Activated T-helper 1 cell treated with Interleukin-2 at 50 U/mL for 16 hours (primary cell): ENCODE results near the gene PEX11B.
"Not testable (repeated sequence)": the region's sequence is repeated elsewhere in the genome, so short reads cannot be mapped to it uniquely, and the experiment has no call there.

Experiments
- DNase-seq: peaks from one replicate; pipeline ENCODE4 v3.0.0-alpha.2; 2020; ENCODE audit warnings: low read depth

The PEX11B gene

DNA sequence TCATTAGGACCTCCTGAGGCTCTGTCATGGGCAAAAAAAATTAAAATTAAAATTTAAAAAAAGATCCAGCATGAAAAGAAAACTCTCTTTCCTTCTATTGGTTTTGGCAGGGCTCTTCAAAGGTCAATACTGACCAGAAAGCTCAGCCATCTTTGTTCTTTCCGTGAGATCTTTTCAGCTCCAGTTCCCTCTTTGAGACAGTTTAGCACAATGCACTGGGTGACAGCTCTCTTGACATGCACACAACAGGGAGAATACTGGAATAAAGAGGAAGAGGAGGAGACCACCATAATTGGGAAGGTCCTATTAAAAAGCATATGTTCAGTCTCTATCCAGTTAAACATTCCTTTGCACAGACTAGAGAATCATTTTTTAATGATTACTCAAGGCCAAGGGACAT lies 33.0 kb upstream of the PEX11B start:
- no peak for DNase-seq

- no peak for DNase-seq
Observed at GRCh38 chr1:145949219-145949618, 30.7 kb upstream of the PEX11B start.

- DNase-seq: no peak
Observed at GRCh38 chr1:145947551-145947950, 29.0 kb upstream of the PEX11B start.

DNA sequence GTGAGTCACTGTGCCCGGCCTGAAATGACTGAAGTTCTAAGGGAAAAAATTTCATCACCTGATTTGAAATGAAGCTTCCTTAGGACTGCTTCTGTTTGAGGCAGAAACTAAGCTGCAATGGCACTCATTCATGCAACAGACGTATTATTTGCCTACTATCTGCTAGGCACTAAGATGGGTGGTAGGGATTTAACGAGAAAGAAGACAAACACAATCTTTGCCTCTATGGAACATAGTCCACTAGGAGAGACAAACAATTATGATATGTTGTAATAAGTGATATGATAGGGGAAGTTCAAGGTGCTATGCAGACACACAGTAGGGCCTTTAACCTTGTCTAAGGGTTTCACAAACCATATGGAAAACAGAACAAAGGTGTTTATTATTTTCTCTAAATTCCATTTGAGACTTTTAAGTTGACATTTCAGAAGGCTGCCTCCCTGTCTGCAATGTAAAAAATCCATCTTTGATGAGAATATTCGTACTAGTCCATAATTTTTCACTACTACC lies 28.0 kb upstream of the PEX11B start:
- no peak for DNase-seq

DNA sequence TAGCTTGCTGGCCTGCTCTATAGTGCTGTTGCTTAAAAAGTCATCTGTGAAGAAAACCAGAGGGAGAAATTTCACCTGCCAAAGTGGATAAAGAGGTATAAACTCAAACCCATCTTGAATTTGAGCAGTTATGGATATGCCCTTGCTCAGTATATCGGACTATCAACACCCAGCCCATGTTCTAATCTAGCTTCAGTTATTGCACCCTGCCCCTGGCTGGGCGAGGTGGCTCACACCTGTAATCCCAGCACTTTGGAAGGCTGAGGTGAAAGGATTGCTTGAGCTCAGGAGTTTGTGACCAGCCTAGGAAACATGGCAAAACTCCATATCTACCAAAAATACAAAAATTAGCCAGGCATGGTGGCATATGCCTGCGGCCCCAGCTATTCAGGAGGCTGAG lies 26.0 kb upstream of the PEX11B start:
- DNase-seq: no peak

- DNase-seq: no peak
Observed at GRCh38 chr1:145942871-145943270, 24.4 kb upstream of the PEX11B start.

- no peak for DNase-seq
Observed at GRCh38 chr1:145942405-145942804, 23.9 kb upstream of the PEX11B start.

DNA sequence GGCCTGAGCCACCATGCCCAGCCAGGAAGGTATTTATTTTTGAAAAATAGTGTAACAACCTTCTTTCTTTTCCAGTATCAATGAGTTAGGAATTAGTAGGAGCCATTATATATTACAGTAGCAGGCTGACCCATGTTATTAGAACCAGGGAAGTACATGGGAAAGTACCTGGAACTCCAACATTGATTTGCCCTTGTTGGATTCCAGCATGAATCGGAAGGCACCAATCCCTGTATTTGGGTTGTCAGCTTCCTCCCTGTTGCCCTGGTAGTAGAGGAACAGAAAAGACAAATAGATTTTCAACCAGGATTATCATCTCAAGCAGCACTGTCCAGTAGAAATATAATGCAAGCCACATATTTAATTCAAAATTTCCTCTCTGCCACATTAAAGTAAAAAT lies 18.9 kb upstream of the PEX11B start:
- DNase-seq: no peak

DNA sequence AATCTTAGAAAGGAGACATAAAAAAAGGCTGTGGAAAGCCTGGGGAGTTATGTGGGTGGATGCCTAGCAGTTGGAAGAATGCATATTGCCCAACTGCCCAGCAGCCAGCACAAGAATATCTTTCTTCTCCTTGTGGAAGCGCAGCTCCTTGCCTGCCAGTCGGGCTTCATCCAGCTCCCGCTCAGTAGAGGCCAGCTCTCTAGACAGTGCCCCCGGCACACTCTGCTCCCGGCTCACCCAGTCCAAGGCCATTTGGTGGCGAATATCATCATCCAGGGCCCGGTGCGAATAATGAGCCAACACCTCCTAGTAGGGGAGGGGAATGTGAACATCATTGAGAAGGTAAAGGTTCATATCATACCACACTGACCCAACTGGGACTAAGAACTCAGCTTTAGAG lies 17.7 kb upstream of the PEX11B start:
- DNase-seq: no peak

GRCh38 chr1:145935708-145936107 lies 17.2 kb upstream of the PEX11B start:
- no peak for DNase-seq

DNA sequence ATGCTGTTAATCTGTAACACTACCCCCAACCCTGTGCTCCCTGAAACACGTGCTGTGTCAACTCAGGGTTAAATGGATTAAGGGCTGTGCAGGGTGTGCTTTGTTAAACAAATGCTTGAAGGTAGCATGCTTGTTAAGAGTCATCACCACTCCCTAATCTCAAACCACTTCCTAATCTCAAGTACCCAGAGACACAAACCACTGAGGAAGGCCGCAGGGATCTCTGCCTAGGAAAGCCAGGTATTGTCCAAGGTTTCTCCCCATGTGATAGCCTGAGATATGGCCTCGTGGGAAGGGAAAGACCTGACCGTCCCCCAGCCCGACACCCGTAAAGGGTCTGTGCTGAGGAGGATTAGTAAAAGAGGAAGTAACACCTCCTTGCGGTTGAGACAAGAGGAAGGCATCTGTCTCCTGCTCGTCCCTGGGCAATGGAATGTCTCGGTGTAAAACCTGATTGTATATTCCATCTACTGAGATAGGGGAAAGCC lies 14.0 kb upstream of the PEX11B start:
- not testable (repeated sequence) for DNase-seq

DNA sequence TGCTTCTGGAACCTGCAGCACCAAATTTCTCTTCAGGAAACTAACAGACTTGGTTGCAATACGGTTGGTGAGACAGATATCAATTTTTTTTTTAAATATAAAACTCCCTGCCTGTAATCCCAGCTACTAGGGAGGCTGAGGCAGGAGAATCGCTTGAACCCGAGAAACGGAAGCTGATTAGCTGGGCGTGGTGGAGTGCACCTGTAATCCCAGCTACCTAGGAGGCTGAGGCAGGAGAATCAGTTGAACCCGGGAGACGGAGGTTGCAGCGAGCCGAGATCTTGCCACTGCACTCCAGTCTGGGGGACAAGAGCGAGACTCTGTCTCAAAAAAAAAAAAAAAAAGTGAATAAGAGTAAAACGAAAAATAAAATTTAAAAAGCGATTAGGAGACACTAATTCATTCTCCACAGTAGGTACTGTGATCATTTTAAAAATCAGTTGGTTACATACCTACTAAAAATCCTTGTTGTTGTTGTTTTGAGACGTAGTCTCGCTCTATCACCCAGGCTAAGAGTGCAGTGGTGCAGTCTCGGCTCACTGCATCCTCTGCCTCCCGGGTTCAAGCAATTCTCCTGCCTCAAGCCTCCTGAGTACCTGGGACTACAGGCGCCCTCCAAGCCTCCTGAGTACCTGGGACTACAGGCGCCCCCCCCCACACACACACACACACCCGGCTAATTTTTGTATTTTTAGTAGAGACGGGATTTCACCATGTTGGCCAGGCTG lies 9.6 kb upstream of the PEX11B start:
- no peak for DNase-seq

GRCh38 chr1:145927063-145927886 lies 8.8 kb upstream of the PEX11B start, which contains the start of gene RBM8A:
Gene RBM8A, minus strand, starts transcription at chr1:145927484. Its CDS starts 58 bp downstream, at chr1:145927426.
- DNase-seq: peak; percentile 86

DNA sequence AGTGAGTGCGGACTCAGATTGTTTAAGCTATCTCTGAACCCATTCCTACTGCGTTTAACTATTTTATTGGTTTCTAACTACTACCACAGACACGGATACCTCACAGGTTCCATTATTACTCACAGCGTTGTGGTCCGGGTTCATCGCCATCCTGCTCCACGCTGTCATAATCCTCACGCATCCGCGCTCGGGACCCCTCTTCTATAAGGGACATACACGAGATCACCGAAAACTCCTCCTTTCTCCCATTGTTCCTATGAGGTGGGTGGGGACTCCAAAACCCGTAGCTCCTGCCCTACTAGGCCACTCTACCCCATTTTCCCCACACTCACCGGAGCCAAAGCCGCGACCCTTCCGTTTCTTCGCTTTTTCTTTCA lies 8.2 kb upstream of the PEX11B start:
- no peak for DNase-seq

DNA sequence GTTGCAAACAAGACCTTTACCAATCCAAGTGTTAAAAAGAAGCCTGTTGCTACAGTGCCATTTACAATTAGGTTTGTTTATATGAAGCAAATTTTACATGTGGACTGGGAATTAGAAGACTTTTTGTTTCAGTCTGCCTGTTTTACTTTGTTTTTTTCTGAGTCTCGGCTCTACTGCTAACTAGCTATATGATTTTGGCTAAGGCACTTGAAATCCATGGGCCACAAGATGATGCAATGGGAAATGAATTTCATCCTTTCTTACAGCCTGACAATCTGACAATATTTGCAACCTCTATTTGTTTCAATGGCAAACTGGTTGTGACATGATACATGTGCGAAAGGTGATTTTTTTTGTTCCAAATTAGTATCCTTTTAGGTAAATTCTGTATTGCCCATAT lies 3.7 kb upstream of the PEX11B start:
- DNase-seq: no peak

GRCh38 chr1:145920297-145920696 lies 1.8 kb upstream of the PEX11B start:
- DNase-seq: not testable (repeated sequence)

DNA sequence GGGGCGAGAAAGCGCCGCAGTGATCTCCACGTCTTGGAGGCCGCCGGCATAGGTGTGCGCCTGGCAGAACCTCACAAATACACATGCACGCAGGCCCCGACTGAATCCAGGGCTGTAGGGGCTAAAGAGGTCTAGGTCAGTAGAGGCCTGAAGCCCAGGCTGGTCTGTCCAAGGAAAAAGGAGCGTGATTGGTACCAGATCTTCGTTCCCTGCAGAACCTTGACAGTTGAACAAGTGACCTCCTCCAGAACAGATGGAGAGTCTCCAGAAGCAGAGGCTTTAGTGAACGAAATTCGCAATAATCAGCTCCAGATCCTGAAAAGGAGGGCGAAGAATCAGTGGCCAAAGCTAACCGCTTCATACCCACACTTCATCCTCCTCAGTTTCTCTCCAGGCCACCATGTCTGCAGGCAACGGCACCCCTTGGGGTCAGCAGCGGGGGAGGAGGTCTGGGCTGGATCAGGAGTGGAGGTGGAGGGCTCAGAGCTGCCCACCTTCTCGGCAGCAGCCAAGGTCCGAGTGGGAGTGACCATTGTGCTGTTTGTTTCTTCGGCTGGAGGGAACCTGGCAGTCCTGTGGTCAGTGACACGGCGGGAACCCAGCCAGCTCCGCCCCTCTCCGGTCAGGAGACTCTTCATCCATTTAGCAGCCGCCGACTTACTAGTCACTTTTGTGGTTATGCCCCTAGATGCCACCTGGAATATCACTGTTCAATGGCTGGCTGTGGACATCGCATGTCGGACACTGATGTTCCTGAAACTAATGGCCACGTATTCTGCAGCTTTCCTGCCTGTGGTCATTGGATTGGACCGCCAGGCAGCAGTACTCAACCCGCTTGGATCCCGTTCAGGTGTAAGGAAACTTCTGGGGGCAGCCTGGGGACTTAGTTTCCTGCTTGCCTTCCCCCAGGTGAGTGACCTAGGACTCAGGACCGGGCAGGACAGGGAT lies 749 bp upstream of the PEX11B start:
- DNase-seq: no peak

DNA sequence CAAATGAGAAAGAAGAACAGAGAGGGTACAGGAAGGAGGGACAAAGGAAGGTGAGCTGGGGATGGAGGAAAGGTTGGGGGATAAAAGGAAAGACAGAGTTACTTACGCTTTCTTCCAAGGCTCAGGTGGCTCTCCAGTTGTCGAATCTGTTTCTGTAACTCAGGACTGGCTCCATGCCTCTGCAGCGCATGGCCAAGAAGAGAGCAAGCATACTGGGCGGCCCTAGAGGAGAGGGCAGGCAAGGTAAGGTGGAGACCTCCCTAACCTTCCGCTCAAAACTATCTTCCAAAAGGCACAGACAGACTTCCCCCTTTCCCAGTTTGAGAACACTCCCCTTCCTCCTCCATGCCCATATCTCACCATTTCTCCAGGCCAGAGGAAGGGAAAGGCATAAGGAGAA lies 922 bp downstream of the PEX11B start:
- DNase-seq: no peak

- DNase-seq: no peak
Observed at GRCh38 chr1:145916745-145917144, 1.8 kb downstream of the PEX11B start.

DNA sequence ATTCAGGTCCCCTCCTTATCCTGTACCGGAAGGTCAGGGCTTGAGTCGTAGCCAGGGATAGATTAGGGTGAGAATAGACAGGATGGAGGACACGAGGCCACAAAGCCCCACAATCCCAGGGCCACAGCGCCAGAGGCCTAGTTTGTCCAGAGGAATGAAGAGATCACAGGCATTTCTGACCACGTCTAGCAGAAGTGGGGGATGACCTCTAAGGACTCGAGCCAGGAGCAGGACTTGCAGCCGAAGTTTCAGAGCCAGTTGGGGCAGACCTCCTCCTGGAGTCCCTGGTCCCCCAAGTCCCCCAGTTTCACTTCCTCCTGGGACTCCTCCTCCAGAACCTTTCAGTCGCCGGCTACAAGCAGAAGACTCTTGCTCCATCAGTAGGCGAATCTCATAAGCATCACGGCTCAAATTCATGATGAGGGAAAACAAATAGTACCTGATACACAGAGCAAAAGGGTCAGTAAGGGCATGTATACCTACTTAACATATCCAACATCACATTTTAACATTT lies 6.3 kb downstream of the PEX11B start:
- DNase-seq: no peak

DNA sequence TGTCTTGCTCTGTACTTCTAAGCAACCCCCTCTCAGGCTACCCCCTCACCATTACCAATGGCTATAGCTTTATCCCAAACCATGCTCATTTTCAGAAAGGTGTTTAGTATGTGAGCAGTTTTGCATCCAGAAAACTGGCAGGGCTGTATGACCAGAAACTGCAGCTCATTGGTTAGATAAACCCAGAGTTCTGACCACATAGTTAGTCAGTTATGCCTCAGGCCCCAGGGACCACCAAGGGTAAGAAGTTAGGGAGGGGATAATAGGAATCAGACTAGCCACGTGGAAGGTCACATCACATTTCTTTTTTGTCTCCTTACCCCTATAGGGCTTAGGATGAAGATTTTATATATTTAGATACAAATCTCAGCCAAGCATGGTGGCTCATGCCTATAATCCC lies 9.9 kb downstream of the PEX11B start:
- DNase-seq: no peak
